ENCODE measurements around the gene ZNF827.

ZNF827 gene

DNA sequence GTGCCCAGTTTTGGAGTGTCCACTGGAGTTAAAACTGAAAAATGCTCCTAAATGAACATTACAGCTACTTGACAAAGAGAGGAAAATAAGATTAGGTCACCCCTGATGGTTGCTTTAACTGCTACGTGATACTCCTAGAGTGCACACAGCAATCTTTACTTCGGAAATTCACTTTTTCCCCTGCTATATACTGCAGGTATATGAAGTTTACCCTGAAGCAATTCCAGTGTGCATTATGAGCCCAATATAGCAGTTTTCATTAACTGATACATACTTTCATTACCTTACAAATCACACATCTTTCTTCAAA lies 773 bp upstream of the ZNF827 start:
- no peaks in the 10 kb centered on the region for H3K27me3 ChIP-seq (ENCODE audit: control insufficient read depth, low read length)
- peaks cover 26% of the 10 kb centered on the region for H3K4me1 ChIP-seq (ENCODE audit: control insufficient read depth, low read length)
- no peak overlapping the region for H3K27ac ChIP-seq (ENCODE audit: low read depth, low read length)
- peaks cover 33% of the 10 kb centered on the region for H3K79me2 ChIP-seq (ENCODE audit: control insufficient read depth, low read length)
- no peaks in the 10 kb centered on the region for H3K9me2 ChIP-seq (replicated peaks; ENCODE audit: control insufficient read depth, low read length)
- no peaks in the 10 kb centered on the region for H3K9me3 ChIP-seq (ENCODE audit: control insufficient read depth, insufficient read depth, low read length)
- no peaks in the 10 kb centered on the region for H4K20me1 ChIP-seq (ENCODE audit: control insufficient read depth, insufficient read depth, low read depth, low read length)
- peaks cover 25% of the 10 kb centered on the region for H3F3A ChIP-seq (ENCODE audit: control insufficient read depth, insufficient read depth)
- TF ChIP-seq, protein P1, sequence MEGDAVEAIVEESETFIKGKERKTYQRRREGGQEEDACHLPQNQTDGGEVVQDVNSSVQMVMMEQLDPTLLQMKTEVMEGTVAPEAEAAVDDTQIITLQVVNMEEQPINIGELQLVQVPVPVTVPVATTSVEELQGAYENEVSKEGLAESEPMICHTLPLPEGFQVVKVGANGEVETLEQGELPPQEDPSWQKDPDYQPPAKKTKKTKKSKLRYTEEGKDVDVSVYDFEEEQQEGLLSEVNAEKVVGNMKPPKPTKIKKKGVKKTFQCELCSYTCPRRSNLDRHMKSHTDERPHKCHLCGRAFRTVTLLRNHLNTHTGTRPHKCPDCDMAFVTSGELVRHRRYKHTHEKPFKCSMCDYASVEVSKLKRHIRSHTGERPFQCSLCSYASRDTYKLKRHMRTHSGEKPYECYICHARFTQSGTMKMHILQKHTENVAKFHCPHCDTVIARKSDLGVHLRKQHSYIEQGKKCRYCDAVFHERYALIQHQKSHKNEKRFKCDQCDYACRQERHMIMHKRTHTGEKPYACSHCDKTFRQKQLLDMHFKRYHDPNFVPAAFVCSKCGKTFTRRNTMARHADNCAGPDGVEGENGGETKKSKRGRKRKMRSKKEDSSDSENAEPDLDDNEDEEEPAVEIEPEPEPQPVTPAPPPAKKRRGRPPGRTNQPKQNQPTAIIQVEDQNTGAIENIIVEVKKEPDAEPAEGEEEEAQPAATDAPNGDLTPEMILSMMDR (IDR thresholded peaks at IDR 0.05; ENCODE audit: low read depth, low read length, poor library complexity, severe bottlenecking), result no peak
- no peak for TF ChIP-seq EZH2phosphoT487 (IDR thresholded peaks at IDR 0.05; ENCODE audit: borderline replicate concordance, low read length)
- H3K36me3 ChIP-seq (ENCODE audit: control insufficient read depth, low read length), result peaks cover 18% of the 10 kb centered on the region
- peak overlapping the region; percentile 84 for H3K4me3 ChIP-seq (ENCODE audit: low read length)
- peak overlapping the region; percentile 79 for H3K4me2 ChIP-seq (ENCODE audit: low read length)

DNA sequence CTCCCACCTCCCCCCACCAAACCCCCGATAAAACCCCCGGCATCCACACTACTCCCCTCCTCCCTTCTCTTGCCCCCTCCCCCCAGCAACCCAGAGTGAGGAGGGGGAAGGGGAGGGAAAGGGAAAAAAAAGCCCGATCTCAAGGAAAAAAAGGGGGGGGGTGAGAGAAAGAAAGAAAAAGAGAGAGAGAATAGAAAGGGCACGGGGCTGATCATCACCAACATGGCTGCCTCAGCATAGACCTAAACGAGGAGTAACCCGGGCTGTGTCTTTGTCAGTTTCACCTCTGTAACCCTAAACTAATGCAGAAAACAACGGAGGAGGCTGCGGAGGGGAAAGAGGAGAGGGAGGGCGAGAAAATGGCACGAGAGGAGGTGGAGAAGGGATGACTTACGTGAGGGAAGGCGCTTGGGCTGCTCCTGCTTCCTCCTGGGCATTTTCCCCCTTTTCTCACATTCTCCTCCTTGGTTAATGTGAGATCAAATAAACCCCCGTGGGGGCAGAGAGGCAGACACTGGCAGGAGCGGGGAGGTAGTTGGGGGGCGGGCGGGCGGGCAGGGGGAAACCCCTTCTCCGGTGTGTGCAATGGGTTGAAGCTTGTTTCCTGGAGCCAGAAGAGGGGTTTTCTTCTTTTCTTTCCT lies 532 bp downstream of the ZNF827 start:
- peaks cover 37% of the 10 kb centered on the region for H3K4me1 ChIP-seq (ENCODE audit: control insufficient read depth, low read length)
- H3K36me3 ChIP-seq (ENCODE audit: control insufficient read depth, low read length), result peaks cover 26% of the 10 kb centered on the region
- H3K27ac ChIP-seq (ENCODE audit: low read depth, low read length), result peak overlapping the region; percentile 96
- H3K4me3 ChIP-seq (ENCODE audit: low read length), result peak overlapping the region; percentile 84
- no peak for TF ChIP-seq EZH2phosphoT487 (IDR thresholded peaks at IDR 0.05; ENCODE audit: borderline replicate concordance, low read length)
- TF ChIP-seq, protein P1 (IDR thresholded peaks at IDR 0.05; ENCODE audit: low read depth, low read length, poor library complexity, severe bottlenecking), result no peak
- H3K4me2 ChIP-seq (ENCODE audit: low read length), result peak overlapping the region; percentile 79
- no peaks in the 10 kb centered on the region for H4K20me1 ChIP-seq (ENCODE audit: control insufficient read depth, insufficient read depth, low read depth, low read length)
- no peaks in the 10 kb centered on the region for H3K9me3 ChIP-seq (ENCODE audit: control insufficient read depth, insufficient read depth, low read length)
- peaks cover 46% of the 10 kb centered on the region for H3K79me2 ChIP-seq (ENCODE audit: control insufficient read depth, low read length)
- H3K27me3 ChIP-seq (ENCODE audit: control insufficient read depth, low read length), result no peaks in the 10 kb centered on the region
- no peaks in the 10 kb centered on the region for H3K9me2 ChIP-seq (replicated peaks; ENCODE audit: control insufficient read depth, low read length)
- peaks cover 25% of the 10 kb centered on the region for H3F3A ChIP-seq (ENCODE audit: control insufficient read depth, insufficient read depth)

DNA sequence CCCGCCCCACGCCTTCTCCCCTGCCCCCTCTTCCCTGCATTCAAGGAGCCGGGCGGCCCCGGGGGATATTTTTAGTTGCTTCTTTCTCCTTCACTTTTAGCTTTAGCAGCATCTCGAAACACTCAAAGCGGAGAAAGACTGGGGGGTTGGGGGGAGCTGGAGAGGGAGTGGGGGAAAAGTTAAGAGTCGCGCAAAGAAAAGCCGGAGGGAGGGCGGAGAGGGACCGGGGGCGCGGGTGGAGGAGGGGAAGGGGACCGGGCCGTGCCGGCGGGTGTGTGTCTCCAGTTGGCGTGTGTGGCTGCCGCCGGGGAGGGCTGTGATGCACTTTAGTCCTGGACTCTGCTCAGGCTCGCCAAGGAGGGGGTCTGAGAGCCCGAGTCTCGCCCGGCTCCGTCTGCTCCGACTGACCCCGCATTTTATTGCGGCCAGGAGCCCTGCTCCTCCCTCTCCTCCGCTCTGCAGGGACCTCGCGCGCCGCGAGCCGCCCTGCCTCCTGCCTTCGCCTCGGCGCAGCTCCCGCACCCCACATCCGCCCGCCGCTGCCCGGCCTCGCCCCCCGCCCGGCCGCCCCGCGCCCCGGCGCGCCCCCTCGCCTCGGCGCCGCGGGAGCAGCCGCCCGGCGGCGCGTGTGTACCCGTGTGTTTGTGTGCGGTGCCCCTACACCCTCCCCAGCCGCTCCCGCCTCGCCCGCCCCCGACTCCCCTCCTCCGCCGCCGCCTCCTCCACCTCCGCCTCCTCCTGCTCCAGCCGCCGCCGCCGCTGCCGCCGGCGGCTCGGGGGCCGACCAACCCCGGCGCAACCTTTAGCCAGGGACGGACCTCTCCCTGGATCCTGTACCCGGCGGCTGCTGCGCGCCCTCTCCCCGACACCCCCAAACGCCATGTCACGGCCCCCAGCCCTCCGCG lies 1.4 kb downstream of the ZNF827 start:
- Histone ChIP-seq H3K9me2 (replicated peaks; ENCODE audit: control insufficient read depth, low read length) (no peaks in the 10 kb centered on the region), H3K4me3 (ENCODE audit: low read length) (peak overlapping the region; percentile 84), H3K79me2 (ENCODE audit: control insufficient read depth, low read length) (peaks cover 54% of the 10 kb centered on the region), H3K36me3 (ENCODE audit: control insufficient read depth, low read length) (peaks cover 32% of the 10 kb centered on the region), H3K27ac (ENCODE audit: low read depth, low read length) (peak overlapping the region; percentile 96), H4K20me1 (ENCODE audit: control insufficient read depth, insufficient read depth, low read depth, low read length) (no peaks in the 10 kb centered on the region), H3F3A (ENCODE audit: control insufficient read depth, insufficient read depth) (peaks cover 25% of the 10 kb centered on the region), H3K4me1 (ENCODE audit: control insufficient read depth, low read length) (peaks cover 44% of the 10 kb centered on the region), H3K4me2 (ENCODE audit: low read length) (peak overlapping the region; percentile 93), H3K27me3 (ENCODE audit: control insufficient read depth, low read length) (no peaks in the 10 kb centered on the region), H3K9me3 (ENCODE audit: control insufficient read depth, insufficient read depth, low read length) (no peaks in the 10 kb centered on the region)
- TF ChIP-seq, protein P1 (IDR thresholded peaks at IDR 0.05; ENCODE audit: low read depth, low read length, poor library complexity, severe bottlenecking), result no peak
- TF ChIP-seq EZH2phosphoT487 (IDR thresholded peaks at IDR 0.05; ENCODE audit: borderline replicate concordance, low read length), result no peak
